Measurements from ENCODE around the gene STARD3. TPM values are rescaled to one million over a fixed set of nuclear protein-coding genes. Genes with fewer than 3 reads are reported as not detected.

Gene STARD3
- total RNA-seq, 1 donor from 2014 or later: 54.7 TPM

- peaks cover 18% of the 10 kb centered on the region for H3K4me1 Mint-ChIP-seq (ENCODE audit: low read depth)
- H3K4me3 Mint-ChIP-seq: no peak overlapping the region
- peaks cover 22% of the 10 kb centered on the region for H3K27me3 Mint-ChIP-seq (ENCODE audit: insufficient read depth)
- DNase-seq (ENCODE audit: low spot score): no peak
- H3K9me3 Mint-ChIP-seq: no peaks in the 10 kb centered on the region
- no peak overlapping the region for H3K27ac Mint-ChIP-seq
- peaks cover 6% of the 10 kb centered on the region for H3K36me3 Mint-ChIP-seq (ENCODE audit: low read depth)
- intact Hi-C loops (cut with micrococcal nuclease): no loop called here
Observed at GRCh38 chr17:39671651-39672521, 34.9 kb downstream of the STARD3 start.

GRCh38 chr17:39672522-39673334 lies 35.8 kb downstream of the STARD3 start:
- Mint-ChIP-seq H3K36me3 (ENCODE audit: low read depth) (peaks cover 6% of the 10 kb centered on the region), H3K27me3 (ENCODE audit: insufficient read depth) (peaks cover 19% of the 10 kb centered on the region), H3K9me3 (no peaks in the 10 kb centered on the region), H3K27ac (no peak overlapping the region), H3K4me1 (ENCODE audit: low read depth) (peaks cover 27% of the 10 kb centered on the region), H3K4me3 (no peak overlapping the region)
- intact Hi-C loops (cut with micrococcal nuclease): no loop called here
- no peak for DNase-seq (ENCODE audit: low spot score)

- Mint-ChIP-seq H3K4me3 (no peak overlapping the region), H3K36me3 (ENCODE audit: low read depth) (peaks cover 5% of the 10 kb centered on the region), H3K9me3 (no peaks in the 10 kb centered on the region), H3K27ac (no peak overlapping the region), H3K27me3 (ENCODE audit: insufficient read depth) (peaks cover 13% of the 10 kb centered on the region), H3K4me1 (ENCODE audit: low read depth) (peaks cover 32% of the 10 kb centered on the region)
- intact Hi-C loops (cut with micrococcal nuclease): no loop called here
- DNase-seq (ENCODE audit: low spot score): no peak
Observed at GRCh38 chr17:39673335-39674081, 36.6 kb downstream of the STARD3 start.

- Mint-ChIP-seq H3K4me3 (no peak overlapping the region), H3K9me3 (no peaks in the 10 kb centered on the region), H3K4me1 (ENCODE audit: low read depth) (peaks cover 34% of the 10 kb centered on the region), H3K27me3 (ENCODE audit: insufficient read depth) (peaks cover 10% of the 10 kb centered on the region), H3K27ac (no peak overlapping the region), H3K36me3 (ENCODE audit: low read depth) (peaks cover 4% of the 10 kb centered on the region)
- no peak for DNase-seq (ENCODE audit: low spot score)
- intact Hi-C loops (cut with micrococcal nuclease): no loop called here
Observed at GRCh38 chr17:39674179-39674578, 37.2 kb downstream of the STARD3 start.

GRCh38 chr17:39674702-39675389 lies 37.9 kb downstream of the STARD3 start:
- intact Hi-C loops (cut with micrococcal nuclease): no loop called here
- Mint-ChIP-seq H3K27ac (no peak overlapping the region), H3K4me1 (ENCODE audit: low read depth) (peaks cover 41% of the 10 kb centered on the region), H3K4me3 (no peak overlapping the region), H3K9me3 (no peaks in the 10 kb centered on the region), H3K36me3 (ENCODE audit: low read depth) (peaks cover 8% of the 10 kb centered on the region), H3K27me3 (ENCODE audit: insufficient read depth) (peaks cover 6% of the 10 kb centered on the region)
- DNase-seq (ENCODE audit: low spot score): no peak

GRCh38 chr17:39675390-39676082 lies 38.6 kb downstream of the STARD3 start:
- intact Hi-C loops (cut with micrococcal nuclease): no loop called here
- Mint-ChIP-seq H3K4me1 (ENCODE audit: low read depth) (peaks cover 48% of the 10 kb centered on the region), H3K4me3 (no peak overlapping the region), H3K27ac (peak overlapping the region; percentile 35), H3K27me3 (ENCODE audit: insufficient read depth) (peaks cover 6% of the 10 kb centered on the region), H3K36me3 (ENCODE audit: low read depth) (peaks cover 12% of the 10 kb centered on the region), H3K9me3 (no peaks in the 10 kb centered on the region)
- DNase-seq (ENCODE audit: low spot score): no peak

- peak; percentile 33 for DNase-seq (ENCODE audit: low spot score)
- no peaks in the 10 kb centered on the region for H3K9me3 Mint-ChIP-seq
- no peak overlapping the region for H3K4me3 Mint-ChIP-seq
- peaks cover 16% of the 10 kb centered on the region for H3K36me3 Mint-ChIP-seq (ENCODE audit: low read depth)
- intact Hi-C loops (cut with micrococcal nuclease): no loop called here
- H3K27ac Mint-ChIP-seq: peak overlapping the region; percentile 35
- H3K4me1 Mint-ChIP-seq (ENCODE audit: low read depth): peaks cover 52% of the 10 kb centered on the region
- H3K27me3 Mint-ChIP-seq (ENCODE audit: insufficient read depth): peaks cover 6% of the 10 kb centered on the region
Observed at GRCh38 chr17:39676198-39676819, 39.4 kb downstream of the STARD3 start.

GRCh38 chr17:39677072-39677471 lies 40.1 kb downstream of the STARD3 start:
- Mint-ChIP-seq H3K27me3 (ENCODE audit: insufficient read depth) (peaks cover 2% of the 10 kb centered on the region), H3K36me3 (ENCODE audit: low read depth) (peaks cover 16% of the 10 kb centered on the region), H3K4me1 (ENCODE audit: low read depth) (peaks cover 52% of the 10 kb centered on the region), H3K4me3 (no peak overlapping the region), H3K27ac (no peak overlapping the region), H3K9me3 (no peaks in the 10 kb centered on the region)
- DNase-seq (ENCODE audit: low spot score): no peak
- intact Hi-C loops (cut with micrococcal nuclease): no loop called here

GRCh38 chr17:39677542-39678339 lies 40.8 kb downstream of the STARD3 start:
- intact Hi-C loops (cut with micrococcal nuclease): no loop called here
- Mint-ChIP-seq H3K36me3 (ENCODE audit: low read depth) (peaks cover 16% of the 10 kb centered on the region), H3K4me3 (no peak overlapping the region), H3K4me1 (ENCODE audit: low read depth) (peaks cover 52% of the 10 kb centered on the region), H3K27me3 (ENCODE audit: insufficient read depth) (peaks cover 2% of the 10 kb centered on the region), H3K27ac (no peak overlapping the region), H3K9me3 (no peaks in the 10 kb centered on the region)
- DNase-seq (ENCODE audit: low spot score): no peak

- H3K36me3 Mint-ChIP-seq (ENCODE audit: low read depth): peaks cover 17% of the 10 kb centered on the region
- no peak for DNase-seq (ENCODE audit: low spot score)
- no peaks in the 10 kb centered on the region for H3K9me3 Mint-ChIP-seq
- no peaks in the 10 kb centered on the region for H3K27me3 Mint-ChIP-seq (ENCODE audit: insufficient read depth)
- H3K4me3 Mint-ChIP-seq: no peak overlapping the region
- intact Hi-C loops (cut with micrococcal nuclease): loop anchor here (1.0 kb wide), 1 partner anchor 10 kb away; the partner anchor contains the start of gene PGAP3
- H3K27ac Mint-ChIP-seq: no peak overlapping the region
- H3K4me1 Mint-ChIP-seq (ENCODE audit: low read depth): peaks cover 52% of the 10 kb centered on the region
Observed at GRCh38 chr17:39678340-39679116, 41.6 kb downstream of the STARD3 start.

Data from activated T-helper 1 cell treated with anti-CD3 and anti-CD28 coated beads, Interleukin-12 subunit alpha, Interleukin-12 subunit beta, Interleukin-2, Interleukin-4 antibody, amounts not matched to agents 30 ng/mL and 10 ng/mL and 1 ng/mL, durations not matched to agents 14 hours and 24 hours and 36 hours (primary cell).